A549 (cell line): Measurements from ENCODE around the gene EPDR1. TPM values are rescaled to one million over a fixed set of nuclear protein-coding genes. Genes with fewer than 3 reads are reported as not detected.
A peak's percentile ranks its signal among the peaks of the same experiment; 100 is the strongest.

Source experiments
- ATAC-seq, 2 experiments: fragments of 200-7000 bp in 1 of 2; fragments of >200 bp in 1 of 2; cut with Nextera tagmentation in 1 of 2; cut with Tn5 transposase in 1 of 2; 3 replicates each; pipeline versions ENCODE4 v1.8.0 to v1.9.1; 2018 to 2020; ENCODE audit warnings: mild to moderate bottlenecking in 1 of 2, moderate library complexity in 1 of 2
- CTCF ChIA-PET: fragments of 300-600 bp; sonication (Branson Sonifier 250); formaldehyde crosslinking; extraction: SDS; loops from one replicate; lab custom pipeline; 2021; ENCODE audit warnings: antibody characterized with exemption, inconsistent platforms; lab: Yijun Ruan, JAX
- POLR2A ChIA-PET: fragments of 350-600 bp; formaldehyde crosslinking; extraction: SDS; loops from one replicate; lab custom pipeline; 2021; ENCODE audit warnings: antibody characterized with exemption, inconsistent platforms; lab: Yijun Ruan, JAX
- DNase-seq, 2 experiments: peaks; one replicate each; pipeline versions ENCODE4 v3.0.0 to v3.0.0-alpha.2; 2011 to 2016; ENCODE audit warnings: low read depth in 1 of 2, low spot score in 1 of 2
- FAIRE-seq: peaks from 2 replicates; lab custom pipeline; 2011; peaks lifted over from hg19 to GRCh38; lab: Jason Lieb, UNC
- H3K27ac ChIP-seq, 2 experiments: fragments of >200 bp; sonication (Bioruptor Twin); formaldehyde crosslinking; 3 replicates each; pipeline ENCODE4 v1.5.1; 2016 to 2017
- H3K4me1 ChIP-seq: fragments of >200 bp; sonication (Bioruptor Twin); formaldehyde crosslinking; 3 replicates; pipeline ENCODE4 v1.6.1; 2016
- H3K4me2 ChIP-seq: fragments of >200 bp; sonication (Bioruptor Twin); formaldehyde crosslinking; 3 replicates; pipeline ENCODE4 v1.6.1; 2016
- H3K4me3 ChIP-seq: fragments of >200 bp; sonication (Bioruptor Twin); formaldehyde crosslinking; 3 replicates; pipeline ENCODE4 v1.5.1; 2016
- H3K9me3 ChIP-seq: fragments of >200 bp; sonication (Bioruptor Twin); formaldehyde crosslinking; 3 replicates; pipeline ENCODE4 v1.6.1; 2016
- ATOH8 ChIP-seq: fragments of 250-450 bp; sonication (Bioruptor Pico); IDR thresholded peaks from 2 replicates; pipeline ENCODE4 v1.5.0; 2020; ENCODE audit warnings: low read depth, mild to moderate bottlenecking, moderate library complexity
- BCL3 ChIP-seq: fragments of >200 bp; sonication (Bioruptor Twin); formaldehyde crosslinking; IDR thresholded peaks from 3 replicates; pipeline ENCODE4 v1.6.1; 2016
- BHLHE40 ChIP-seq: IDR thresholded peaks from 2 replicates; pipeline ENCODE4 v1.6.1; 2012; ENCODE audit warnings: low read depth, low read length, inconsistent platforms
- CBX8 ChIP-seq: fragments of 200-600 bp; sonication (generic); IDR thresholded peaks from 2 replicates; pipeline ENCODE4 v1.6.1; 2016
- CEBPB ChIP-seq, 2 experiments: fragments of >200 bp in 1 of 2; sonication (Bioruptor Twin) in 1 of 2; formaldehyde crosslinking in 1 of 2; IDR thresholded peaks; 2 replicates each; pipeline ENCODE4 v1.6.1; 2012 to 2016
- CHD2 ChIP-seq: fragments of 150-350 bp; IDR thresholded peaks from 2 replicates; pipeline ENCODE4 v1.6.1; 2014; ENCODE audit warnings: low read length; ENCODE audit not compliant: partially characterized antibody
- CHD4 ChIP-seq: fragments of 200-600 bp; sonication (generic); IDR thresholded peaks from 2 replicates; pipeline ENCODE4 v1.6.1; 2016; ENCODE audit warnings: antibody characterized with exemption, mild to moderate bottlenecking, borderline replicate concordance
- EHMT2 ChIP-seq: fragments of 200-600 bp; sonication (generic); IDR thresholded peaks from 2 replicates; pipeline ENCODE4 v1.6.1; 2016; ENCODE audit warnings: antibody characterized with exemption, low read depth, mild to moderate bottlenecking, moderate library complexity
- ESRRA ChIP-seq: fragments of 150-350 bp; IDR thresholded peaks from 2 replicates; pipeline ENCODE4 v1.6.1; 2014; ENCODE audit warnings: mild to moderate bottlenecking, low read length, borderline replicate concordance
- FOSB ChIP-seq: fragments of 250-450 bp; sonication (Bioruptor Pico); IDR thresholded peaks from 2 replicates; pipeline ENCODE4 v1.5.0; 2020; ENCODE audit warnings: mild to moderate bottlenecking, moderate library complexity
- FOSL2 ChIP-seq, 2 experiments: fragments of 450-650 bp in 1 of 2; fragments of >200 bp in 1 of 2; sonication (Bioruptor Twin) in 1 of 2; formaldehyde crosslinking; IDR thresholded peaks; 2 replicates each; pipeline versions ENCODE4 v1.5.0 to v1.6.1; 2016 to 2020; ENCODE audit warnings: mild to moderate bottlenecking in 1 of 2, moderate library complexity in 1 of 2
- FOXS1 ChIP-seq: fragments of 250-450 bp; sonication (Bioruptor Pico); IDR thresholded peaks from 2 replicates; pipeline ENCODE4 v1.5.0; 2020; ENCODE audit warnings: mild to moderate bottlenecking, moderate library complexity
- HEYL ChIP-seq: fragments of 250-450 bp; sonication (Bioruptor Pico); IDR thresholded peaks from 2 replicates; pipeline ENCODE4 v1.8.0; 2021; ENCODE audit warnings: mild to moderate bottlenecking, moderate library complexity
- HMGXB4 ChIP-seq: fragments of 250-450 bp; sonication (Bioruptor Pico); IDR thresholded peaks from 2 replicates; pipeline ENCODE4 v1.5.0; 2021; ENCODE audit warnings: mild to moderate bottlenecking, moderate library complexity, borderline replicate concordance
- HOXB13 ChIP-seq: fragments of 250-450 bp; sonication (Bioruptor Pico); IDR thresholded peaks from 2 replicates; pipeline ENCODE4 v1.5.0; 2020; ENCODE audit warnings: low read depth, mild to moderate bottlenecking, moderate library complexity
- MYC ChIP-seq: IDR thresholded peaks from 2 replicates; pipeline ENCODE4 v1.6.1; 2012; ENCODE audit warnings: mild to moderate bottlenecking, inconsistent platforms, low read length, improper control_type of control experiment, borderline replicate concordance
- NFE2L2 ChIP-seq: fragments of 150-350 bp; conservative IDR thresholded peaks from 2 replicates; pipeline ENCODE4 v1.6.1; 2014; ENCODE audit warnings: low read length
- NR3C1 ChIP-seq: fragments of >200 bp; sonication (Bioruptor Twin); formaldehyde crosslinking; IDR thresholded peaks from 3 replicates; pipeline ENCODE4 v1.6.1; 2017
- PBX3 ChIP-seq: IDR thresholded peaks from 2 replicates; pipeline ENCODE4 v1.6.1; 2012
- POLR2A ChIP-seq: IDR thresholded peaks from 2 replicates; pipeline ENCODE4 v1.6.1; 2012; ENCODE audit warnings: mild to moderate bottlenecking, low read length
- RAD21 ChIP-seq, 2 experiments: fragments of >200 bp in 1 of 2; sonication (Bioruptor Twin) in 1 of 2; formaldehyde crosslinking in 1 of 2; IDR thresholded peaks in 1 of 2; conservative IDR thresholded peaks in 1 of 2; 2 replicates in 1 of 2; 3 replicates in 1 of 2; pipeline ENCODE4 v1.6.1; 2012 to 2018; ENCODE audit warnings: inconsistent platforms in 1 of 2
- USF2 ChIP-seq: fragments of 450-650 bp; IDR thresholded peaks from 2 replicates; pipeline ENCODE4 v1.6.1; 2014; ENCODE audit warnings: antibody characterized with exemption
- WGBS: methylation state at CpG from one replicate; pipeline ENCODE4 v1.1.6; 2017; ENCODE audit errors: missing lambda C conversion rate; 5-methylcytosine and 5-hydroxymethylcytosine counted together
- polyA plus RNA-seq, 4 experiments: library from polyadenylated mRNA; depleted of rRNA in 3 of 4; stranded (reverse); fragments of >200 nt; fragmentation: RNase III in 1 of 4; extraction: RNeasy Plus Mini Kit Qiagen cat#74134 plus additional on column Dnase treatment in 1 of 4; gene quantifications; 2 replicates in 3 of 4; 3 replicates in 1 of 4; pipeline ENCODE4 v1.2.3, GENCODE V29; 2011 to 2017
- TF ChIP-seq, protein P1 (sequence below): IDR thresholded peaks from 2 replicates; pipeline ENCODE4 v1.6.1; 2012; ENCODE audit warnings: low read depth, borderline replicate concordance
- TF ChIP-seq, protein P2 (sequence below): fragments of >200 bp; sonication (Bioruptor Twin); formaldehyde crosslinking; IDR thresholded peaks from 2 replicates; pipeline ENCODE4 v1.6.1; 2016
- TF ChIP-seq, protein P3 (sequence below): fragments of 150-350 bp; IDR thresholded peaks from 2 replicates; pipeline ENCODE4 v1.6.1; 2014; ENCODE audit warnings: low read depth, mild to moderate bottlenecking, low read length

EPDR1 gene
- polyA plus RNA-seq, 2 of the 4 experiments (the other 2 are of a cell fraction): 101 to 112 TPM

DNA sequence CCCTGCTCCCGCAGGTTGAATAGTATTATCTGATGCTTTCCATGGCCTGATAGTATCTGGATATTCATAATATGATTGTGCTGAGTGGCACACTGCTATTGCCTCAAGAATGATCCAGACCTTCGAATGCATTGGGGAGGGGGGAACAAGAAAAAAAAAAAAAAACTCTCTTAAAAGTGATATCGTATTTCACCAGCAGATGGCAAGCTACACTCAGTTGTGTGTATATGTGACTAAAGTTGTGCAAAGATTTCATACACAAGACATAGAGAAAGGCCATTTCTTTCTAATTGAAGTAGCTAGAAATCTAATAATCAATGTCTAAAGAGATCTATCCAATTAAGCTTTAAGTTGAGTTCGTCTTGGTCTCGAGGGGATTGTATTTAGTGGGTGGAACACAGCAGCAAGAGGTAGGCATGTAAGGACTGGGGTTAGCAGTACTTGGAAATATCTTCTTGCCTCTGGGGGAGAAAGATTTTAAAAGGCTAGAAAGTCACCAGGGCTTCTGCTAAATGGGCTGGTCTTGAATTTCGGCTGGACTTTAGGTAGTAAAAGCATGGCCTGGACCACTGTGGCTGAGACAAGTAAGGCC is 19.1 kb upstream of the EPDR1 start (continued):
- TF ChIP-seq FOSL2 (IDR thresholded peaks at IDR 0.05): no peak
- no peak for TF ChIP-seq FOSL2 (CRISPR knock-in tag; IDR thresholded peaks at IDR 0.05)
- peak; percentile 89 to 92 for TF ChIP-seq RAD21 (conservative IDR thresholded peaks at IDR 0.05 in 1 of 2, IDR thresholded peaks at IDR 0.05 in 1 of 2)
- TF ChIP-seq MYC: no peak
- TF ChIP-seq CEBPB (IDR thresholded peaks at IDR 0.05): peak in 1 of 2 experiments; percentile 67; a peak in 2 of 4 replicates
- TF ChIP-seq, protein P1, sequence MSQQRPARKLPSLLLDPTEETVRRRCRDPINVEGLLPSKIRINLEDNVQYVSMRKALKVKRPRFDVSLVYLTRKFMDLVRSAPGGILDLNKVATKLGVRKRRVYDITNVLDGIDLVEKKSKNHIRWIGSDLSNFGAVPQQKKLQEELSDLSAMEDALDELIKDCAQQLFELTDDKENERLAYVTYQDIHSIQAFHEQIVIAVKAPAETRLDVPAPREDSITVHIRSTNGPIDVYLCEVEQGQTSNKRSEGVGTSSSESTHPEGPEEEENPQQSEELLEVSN: no peak
- TF ChIP-seq, protein P2, sequence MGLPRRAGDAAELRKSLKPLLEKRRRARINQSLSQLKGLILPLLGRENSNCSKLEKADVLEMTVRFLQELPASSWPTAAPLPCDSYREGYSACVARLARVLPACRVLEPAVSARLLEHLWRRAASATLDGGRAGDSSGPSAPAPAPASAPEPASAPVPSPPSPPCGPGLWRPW: no peak
- no peak for TF ChIP-seq FOXS1 (CRISPR knock-in tag)
- TF ChIP-seq, all 56 proteins: peak for 7

DNA sequence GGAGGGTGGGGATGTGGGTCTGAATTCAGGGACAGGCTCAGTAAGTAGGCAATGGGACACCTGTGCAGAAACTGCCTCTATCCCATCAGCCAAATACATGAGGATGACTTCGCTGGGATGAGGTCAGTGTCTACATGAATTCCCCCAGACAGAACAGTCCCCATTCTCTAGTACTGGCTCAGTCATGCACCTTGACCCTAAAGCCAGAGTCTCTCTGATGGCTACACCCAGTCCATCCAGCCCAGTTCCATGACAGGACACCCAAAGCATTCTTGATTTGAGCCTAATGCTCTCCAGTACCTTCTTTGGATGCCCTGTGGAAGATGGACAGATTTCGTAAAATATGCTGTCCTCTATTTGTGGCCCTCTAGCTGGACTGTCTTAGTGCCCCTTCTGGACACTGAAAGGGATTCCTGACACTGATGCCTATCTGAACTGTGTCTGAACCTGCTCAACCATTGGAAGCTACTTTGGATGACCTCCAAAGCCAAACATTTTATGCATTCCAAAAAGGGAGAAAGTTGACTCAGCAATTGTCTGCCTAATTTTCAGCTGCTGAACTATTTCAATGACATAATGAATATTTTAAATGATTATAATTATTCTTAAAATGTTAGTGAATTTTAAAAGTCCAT is 18.4 kb upstream of the EPDR1 start:
- DNase-seq (peak in 1 of 2 experiments; percentile 82), FAIRE-seq (peak; percentile 88)
- TF ChIP-seq USF2 (no peak), CHD4 (no peak), NR3C1 (no peak), HMGXB4 (CRISPR knock-in tag) (no peak), RAD21 (conservative IDR thresholded peaks at IDR 0.05 in 1 of 2, IDR thresholded peaks at IDR 0.05 in 1 of 2) (no peak; a peak in 1 of 5 replicates), FOSB (CRISPR knock-in tag) (no peak), CBX8 (no peak), ATOH8 (CRISPR knock-in tag) (no peak), BHLHE40 (no peak), CHD2 (no peak), BCL3 (no peak), PBX3 (no peak), POLR2A (no peak), HOXB13 (CRISPR knock-in tag) (no peak), EHMT2 (no peak), HEYL (CRISPR knock-in tag) (no peak), NFE2L2 (peak; percentile 97), CEBPB (IDR thresholded peaks at IDR 0.05) (peak in 1 of 2 experiments; percentile 44; a peak in 1 of 4 replicates), ESRRA (no peak)
- TF ChIP-seq, protein P3, sequence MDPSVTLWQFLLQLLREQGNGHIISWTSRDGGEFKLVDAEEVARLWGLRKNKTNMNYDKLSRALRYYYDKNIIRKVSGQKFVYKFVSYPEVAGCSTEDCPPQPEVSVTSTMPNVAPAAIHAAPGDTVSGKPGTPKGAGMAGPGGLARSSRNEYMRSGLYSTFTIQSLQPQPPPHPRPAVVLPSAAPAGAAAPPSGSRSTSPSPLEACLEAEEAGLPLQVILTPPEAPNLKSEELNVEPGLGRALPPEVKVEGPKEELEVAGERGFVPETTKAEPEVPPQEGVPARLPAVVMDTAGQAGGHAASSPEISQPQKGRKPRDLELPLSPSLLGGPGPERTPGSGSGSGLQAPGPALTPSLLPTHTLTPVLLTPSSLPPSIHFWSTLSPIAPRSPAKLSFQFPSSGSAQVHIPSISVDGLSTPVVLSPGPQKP: no peak
- TF ChIP-seq, protein P1: no peak

More for the DNA sequence above, 18.4 kb upstream of the EPDR1 start:
- no peaks in the 10 kb centered on the region for H3K9me3 ChIP-seq
- 5% methylated on average over 2 of the region's 2 CpGs for WGBS
- H3K27ac ChIP-seq: peak overlapping the region; percentile 87 to 96
- peak overlapping the region; percentile 89 for H3K4me2 ChIP-seq
- CTCF ChIA-PET: interaction anchor here (0.6 to 11.8 kb wide), 35 partner anchors 11 to 475 kb away, joined by 3 to 159 read pairs (median 4); partner anchors contain the start of genes EPDR1 and SFRP4
- peak; percentile 72 to 87 for ATAC-seq
- peaks cover 49% of the 10 kb centered on the region for H3K4me1 ChIP-seq
- POLR2A ChIA-PET: interaction anchor here (0.5 to 2.0 kb wide), 4 partner anchors 14 to 409 kb away, joined by 3 to 11 read pairs (median 6); partner anchors contain the start of genes EPDR1, SFRP4 and STARD3NL
- H3K4me3 ChIP-seq: no peak overlapping the region
